Inflammatory macrophage treated with lipopolysaccharide for 1 hour (primary cell): ENCODE measurements around the gene INSYN2B.

Experiments used
- DNase-seq, 2 donors: peaks; one replicate each; pipeline ENCODE4 v3.0.0-alpha.2; 2020 to 2022

Gene INSYN2B

DNA sequence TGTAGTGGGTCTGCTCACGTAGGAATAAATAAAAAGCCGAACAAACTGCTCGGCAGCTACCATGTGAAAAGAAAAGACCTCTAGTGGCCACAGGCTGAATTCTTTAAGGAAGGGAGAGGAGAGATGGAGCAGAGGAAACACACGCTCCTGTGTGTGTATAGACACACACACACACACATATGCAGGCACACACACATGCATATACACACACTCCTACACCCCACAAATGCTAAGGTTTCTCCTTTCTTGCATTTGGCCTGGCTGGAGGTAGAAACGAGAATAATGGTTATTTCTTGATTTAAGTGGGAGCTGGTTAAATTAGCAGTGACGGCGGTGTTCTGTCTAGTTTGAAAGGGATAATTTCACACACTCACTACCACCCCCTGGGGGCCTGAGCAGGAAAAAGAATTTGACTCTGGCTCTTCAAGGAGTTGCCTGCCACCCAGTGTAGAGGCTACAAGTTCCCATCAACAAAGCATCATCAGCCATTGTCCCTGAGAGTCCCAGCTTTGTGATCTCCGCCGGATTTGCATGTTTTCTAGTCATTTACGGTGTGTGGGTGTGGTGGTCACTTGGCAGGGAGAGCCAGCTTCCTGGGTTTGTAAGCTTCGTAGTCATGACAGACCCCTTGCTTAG, at the start of gene INSYN2B:
Gene INSYN2B (minus strand): TSS at position 78 of the 636 bp plus-strand sequence. CDS start 96,597 bp downstream, outside the sequence.
- peak; percentile 16 to 66 for DNase-seq

GRCh38 chr5:170028124-170028523, 47.8 kb upstream of the INSYN2B start:
- DNase-seq, result no peak

DNA sequence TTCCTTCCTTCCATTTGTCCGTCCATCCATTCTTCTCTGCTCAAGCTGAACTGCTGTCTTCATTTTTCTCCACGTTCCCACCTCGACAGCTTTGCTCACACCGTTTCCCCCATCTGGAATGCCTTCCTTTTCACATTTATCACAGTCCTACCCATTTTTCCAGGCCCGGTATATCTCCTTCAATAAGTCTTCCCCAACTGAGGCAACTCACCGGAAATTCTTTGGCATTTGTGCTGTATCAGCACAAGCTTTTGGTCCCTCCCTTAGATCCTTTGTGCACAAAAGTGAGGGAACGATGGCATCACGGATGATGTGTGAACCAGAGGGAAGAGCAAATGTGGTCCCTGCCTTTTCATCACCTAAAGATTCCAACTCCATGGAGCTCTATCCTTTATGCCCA, 45.6 kb upstream of the INSYN2B start:
- no peak for DNase-seq

GRCh38 chr5:170021506-170021905, 41.2 kb upstream of the INSYN2B start:
- DNase-seq, result no peak

DNA sequence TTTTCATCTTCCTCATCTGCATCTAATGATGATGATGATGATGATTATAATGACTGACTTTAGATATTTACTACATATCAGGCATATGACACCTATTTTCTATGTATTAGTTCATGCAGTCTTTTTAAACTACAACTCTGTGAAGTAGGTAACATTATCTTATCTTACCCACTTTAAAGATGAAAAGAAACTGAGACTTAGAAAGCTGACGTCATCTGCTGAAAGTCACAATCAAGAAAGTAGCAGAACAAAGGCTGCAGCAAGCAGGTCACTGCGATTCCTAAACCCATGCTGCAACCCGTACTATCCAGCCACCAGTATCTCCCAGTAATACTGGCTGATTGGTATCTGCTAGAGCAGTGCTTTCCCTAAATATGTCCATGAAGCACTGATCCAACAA, 40.1 kb upstream of the INSYN2B start:
- no peak for DNase-seq

GRCh38 chr5:170012622-170013021, 32.3 kb upstream of the INSYN2B start:
- no peak for DNase-seq

- DNase-seq, result no peak
Observed at GRCh38 chr5:170011751-170012150, 31.5 kb upstream of the INSYN2B start.

GRCh38 chr5:170010595-170010994, 30.3 kb upstream of the INSYN2B start:
- DNase-seq, result no peak

GRCh38 chr5:170008376-170008775, 28.1 kb upstream of the INSYN2B start:
- no peak for DNase-seq

GRCh38 chr5:170006021-170006420, 25.7 kb upstream of the INSYN2B start:
- no peak for DNase-seq

- DNase-seq, result no peak
Observed at GRCh38 chr5:170000155-170000554, 19.9 kb upstream of the INSYN2B start.

DNA sequence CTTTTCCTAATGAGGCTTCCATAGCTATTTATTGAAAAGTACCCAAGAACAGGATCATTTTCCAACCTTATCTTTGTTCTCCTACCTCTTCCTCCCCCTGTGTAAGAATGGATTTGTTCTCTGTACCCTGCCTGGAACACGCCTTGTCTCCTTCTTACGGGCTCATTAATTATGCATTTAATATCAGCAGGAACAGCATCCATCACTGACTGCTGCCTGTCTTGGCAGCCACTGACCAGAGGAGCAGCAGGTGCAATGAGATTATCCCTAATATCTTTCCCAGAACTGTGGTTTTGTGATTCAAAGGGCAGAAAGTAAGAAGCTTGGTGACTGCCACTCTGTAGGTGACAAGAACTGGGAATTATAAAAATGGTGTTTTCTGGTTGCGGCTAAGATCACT, 19.3 kb upstream of the INSYN2B start:
- DNase-seq, result no peak

DNA sequence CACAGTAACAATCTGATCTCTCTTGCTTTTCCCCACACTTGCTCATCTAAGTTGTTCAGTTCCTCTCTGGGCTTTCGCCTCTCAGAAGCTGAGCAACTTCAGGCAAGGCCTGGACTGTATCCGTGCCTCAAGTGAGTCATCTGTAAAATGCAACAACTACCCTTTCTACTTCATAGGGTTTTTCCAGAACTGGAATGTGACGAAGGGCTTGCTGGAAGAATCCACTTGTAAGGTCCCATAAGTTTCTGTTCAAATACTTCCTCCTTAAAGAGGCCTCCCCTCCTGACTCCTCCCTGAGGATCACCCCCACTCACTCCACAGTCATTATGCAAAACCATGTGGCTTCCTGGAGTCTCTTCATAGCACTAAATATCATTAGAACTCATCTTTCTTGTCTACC, 17.5 kb upstream of the INSYN2B start:
- peak; percentile 67 to 93 for DNase-seq

DNA sequence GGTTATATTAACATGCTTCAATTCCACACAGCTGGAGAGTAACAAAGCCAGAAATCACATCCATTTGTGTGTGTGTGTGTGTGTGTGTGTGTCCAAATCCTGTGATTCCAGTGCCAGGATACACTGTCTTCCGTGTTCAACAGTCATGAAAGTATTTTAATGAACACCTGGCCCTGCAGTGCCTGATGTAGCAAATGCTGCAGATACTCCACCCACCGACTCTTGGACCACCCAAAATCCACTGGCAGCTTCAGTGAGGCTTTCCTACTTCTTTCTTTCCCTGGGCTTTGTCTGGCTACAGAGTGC, 13.1 kb upstream of the INSYN2B start:
- DNase-seq, result no peak

GRCh38 chr5:169992789-169993484, 12.6 kb upstream of the INSYN2B start:
- no peak for DNase-seq

- DNase-seq, result no peak
Observed at GRCh38 chr5:169991115-169991869, 11.0 kb upstream of the INSYN2B start.

GRCh38 chr5:169989365-169989764, 9.1 kb upstream of the INSYN2B start:
- no peak for DNase-seq

DNA sequence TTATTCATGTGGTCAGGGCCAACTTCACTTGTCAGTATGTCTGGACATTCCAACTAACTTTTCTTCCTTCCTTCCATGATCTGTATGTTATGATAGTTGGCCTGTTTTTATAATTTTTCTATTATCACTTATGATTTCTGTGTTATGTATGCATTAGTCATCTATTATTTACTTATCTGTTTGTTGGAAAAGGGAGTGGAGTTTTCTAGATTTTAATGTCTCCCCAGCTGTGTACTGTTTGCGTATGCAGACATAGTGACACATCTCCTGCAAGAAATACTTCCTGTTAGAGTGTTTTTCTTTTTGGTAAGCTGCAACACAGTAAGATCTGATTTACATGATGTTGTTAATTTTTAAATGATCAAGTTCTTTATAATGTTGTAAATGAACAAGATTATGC, 8.7 kb upstream of the INSYN2B start:
- no peak for DNase-seq

DNA sequence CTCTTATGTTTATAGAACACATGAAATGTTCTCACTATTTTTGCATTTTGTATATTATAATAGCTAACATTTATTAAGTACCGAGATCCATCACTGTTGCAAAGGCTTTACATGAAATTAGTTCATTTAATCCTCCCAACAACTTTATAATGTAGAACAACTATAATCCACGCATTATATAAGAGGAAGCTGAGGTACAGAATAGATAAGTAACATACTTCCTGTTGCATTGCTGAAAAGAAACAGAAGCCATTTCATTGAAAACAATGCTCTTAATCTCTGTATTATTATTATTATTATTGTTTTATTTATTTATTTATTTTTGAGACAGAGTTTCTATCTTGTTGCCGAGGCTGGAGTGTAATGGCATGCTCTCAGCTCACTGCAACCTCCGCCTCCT, 7.9 kb upstream of the INSYN2B start:
- no peak for DNase-seq

DNA sequence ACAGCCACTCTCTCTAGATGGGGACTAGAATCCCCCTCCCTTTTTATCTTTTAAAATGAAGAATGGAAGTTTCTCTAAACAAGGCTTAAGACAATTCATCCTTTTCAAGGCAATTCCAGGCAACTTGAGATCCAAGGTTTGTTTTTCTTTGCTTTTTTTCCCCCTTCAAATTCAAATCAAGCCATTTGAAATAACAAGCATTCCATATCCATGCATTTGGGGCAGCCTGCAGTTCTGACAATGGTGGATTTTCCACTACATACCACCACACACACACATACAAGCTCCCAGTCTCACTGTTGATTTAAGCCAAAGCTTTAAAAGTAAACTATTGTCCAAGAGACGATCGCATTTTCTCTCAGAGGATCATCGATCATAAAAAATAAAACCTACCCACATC, 424 bp downstream of the INSYN2B start:
- DNase-seq, result no peak

DNA sequence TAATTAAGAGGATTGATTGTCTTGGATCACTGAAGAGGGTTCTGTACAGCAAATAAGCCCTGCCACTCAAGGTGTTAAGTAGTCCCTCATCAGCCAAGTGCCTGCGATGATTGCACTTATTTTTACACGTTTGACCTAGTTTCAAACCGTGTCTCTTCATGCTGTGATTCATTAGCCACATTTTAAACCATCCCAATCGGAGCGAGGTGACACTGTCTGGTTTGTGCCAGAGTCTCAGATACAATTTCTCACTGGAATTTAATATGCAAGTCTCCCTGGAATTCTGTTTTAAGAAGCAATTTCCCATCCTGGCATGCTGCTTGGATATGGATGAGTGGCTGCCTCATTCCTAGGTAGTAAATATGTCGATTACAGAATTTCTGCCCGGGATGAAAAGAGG, 1.6 kb downstream of the INSYN2B start:
- no peak for DNase-seq

- DNase-seq, result no peak
Observed at GRCh38 chr5:169974121-169974770, 6.0 kb downstream of the INSYN2B start.

DNA sequence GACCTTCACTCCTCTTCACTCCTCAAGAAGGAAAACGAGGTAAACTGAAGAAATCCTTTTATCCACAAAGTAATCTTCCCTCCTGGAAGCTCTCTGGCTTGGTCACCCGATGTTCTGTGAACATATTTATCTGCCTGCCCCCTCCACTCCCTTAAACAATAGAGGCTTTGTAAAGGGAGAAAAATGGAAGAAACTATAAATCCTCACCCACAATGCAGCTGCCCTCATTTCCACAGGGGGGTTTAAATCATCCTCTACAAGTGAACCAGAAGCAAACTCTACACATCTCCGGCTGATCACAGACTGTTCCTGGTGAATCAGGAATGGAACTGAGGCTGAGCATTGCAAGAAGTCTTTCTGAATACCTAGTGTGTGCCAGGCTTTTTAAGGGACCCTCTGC, 7.2 kb downstream of the INSYN2B start:
- DNase-seq, result no peak

- DNase-seq, result no peak
Observed at GRCh38 chr5:169971780-169972179, 8.5 kb downstream of the INSYN2B start.
